Airway epithelial cell (primary cell): ENCODE measurements around the gene SOCS4. TPM values are rescaled to one million over a fixed set of nuclear protein-coding genes. Genes with fewer than 3 reads are reported as not detected.

Experiments used
- total RNA-seq: library from RNA; depleted of rRNA; stranded (reverse); fragments of >200 nt; gene quantifications from 2 replicates; pipeline ENCODE4 v1.2.3, GENCODE V29; 2015

The SOCS4 gene, protein sequence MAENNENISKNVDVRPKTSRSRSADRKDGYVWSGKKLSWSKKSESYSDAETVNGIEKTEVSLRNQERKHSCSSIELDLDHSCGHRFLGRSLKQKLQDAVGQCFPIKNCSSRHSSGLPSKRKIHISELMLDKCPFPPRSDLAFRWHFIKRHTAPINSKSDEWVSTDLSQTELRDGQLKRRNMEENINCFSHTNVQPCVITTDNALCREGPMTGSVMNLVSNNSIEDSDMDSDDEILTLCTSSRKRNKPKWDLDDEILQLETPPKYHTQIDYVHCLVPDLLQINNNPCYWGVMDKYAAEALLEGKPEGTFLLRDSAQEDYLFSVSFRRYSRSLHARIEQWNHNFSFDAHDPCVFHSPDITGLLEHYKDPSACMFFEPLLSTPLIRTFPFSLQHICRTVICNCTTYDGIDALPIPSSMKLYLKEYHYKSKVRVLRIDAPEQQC
- total RNA-seq = 6.5 and 9.6 TPM in 2 replicates

GRCh38 chr14:55026793-55027561 lies at the start of gene SOCS4, which contains the start of gene WDHD1:
Gene SOCS4 (plus strand): TSS chr14:55027236. CDS start chr14:55043042, 15,806 bp downstream.
Gene WDHD1 (minus strand): TSS chr14:55027099. CDS start chr14:55026787, 312 bp downstream.

DNA sequence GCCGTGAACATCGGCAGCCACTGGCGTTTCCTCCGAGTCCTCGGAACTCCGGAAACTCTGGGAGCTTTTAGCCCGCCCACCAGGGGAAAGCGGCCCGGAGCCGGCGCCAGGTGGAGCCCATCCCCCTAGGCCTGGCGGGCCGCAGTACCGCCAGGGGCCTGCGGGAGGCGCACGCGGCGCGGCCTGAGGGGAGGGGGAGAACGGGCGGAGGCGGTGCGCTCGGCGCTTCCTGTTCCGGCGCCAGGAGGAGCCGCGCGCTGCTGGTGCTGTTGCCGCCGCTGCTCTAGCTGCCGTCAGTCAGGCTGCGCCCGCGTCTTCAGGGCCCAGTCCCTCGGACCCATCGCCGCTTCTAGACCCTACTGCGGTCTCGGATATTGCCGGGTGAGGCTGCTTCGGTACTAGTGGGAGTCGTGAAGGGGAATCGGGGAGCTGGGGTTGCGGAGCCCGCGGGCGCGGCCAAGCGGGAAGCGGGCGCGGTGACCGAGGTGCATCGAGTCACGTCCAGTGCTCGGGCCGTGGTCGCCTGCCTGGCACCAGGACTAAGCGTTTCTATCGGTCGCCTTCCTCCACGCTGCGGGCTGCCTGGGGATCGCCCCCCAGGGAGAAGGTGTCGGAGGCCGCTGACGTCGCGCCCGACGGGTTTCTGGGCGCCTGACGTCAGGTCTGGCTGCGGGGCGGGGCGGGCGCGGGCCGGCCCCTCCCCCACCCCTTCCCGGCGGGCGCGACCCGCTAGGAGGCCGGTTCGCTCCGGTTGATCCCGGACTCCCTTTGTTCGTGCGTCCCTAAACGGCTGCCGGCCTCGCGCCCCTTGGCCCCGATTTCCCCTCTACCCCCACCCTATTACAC lies 24.6 kb downstream of the SOCS4 start, which contains the start of gene MAPK1IP1L:
Gene MAPK1IP1L (plus strand): TSS at position 225 of the 846 bp plus-strand sequence. CDS start 10,037 bp downstream, outside the sequence.

Other genes starting within 250 kb of the SOCS4 start
- gene GCH1, start 124.4 kb upstream of the SOCS4 start, total RNA-seq = 4.4 and 4.7 TPM in 2 replicates
- 12.5 and 14.5 TPM in 2 replicates for gene WDHD1, start 137 bp upstream of the SOCS4 start, total RNA-seq
- gene MAPK1IP1L, start 24.4 kb downstream of the SOCS4 start, total RNA-seq = 76.0 and 115 TPM in 2 replicates
- gene LGALS3, start 102.0 kb downstream of the SOCS4 start, total RNA-seq = 260 and 307 TPM in 2 replicates
- gene DLGAP5, start 164.3 kb downstream of the SOCS4 start, total RNA-seq = 23.9 and 31.0 TPM in 2 replicates
- gene FBXO34, start 244.2 kb downstream of the SOCS4 start, total RNA-seq = 11.4 and 14.1 TPM in 2 replicates